Measurements from ENCODE around the gene ABR.

GRCh38 chr17:1006054-1006453 is 173.7 kb downstream of the ABR start:
- no peak for TF ChIP-seq CTCF (IDR thresholded peaks at IDR 0.05)
- no peak for TF ChIP-seq ZFX (IDR thresholded peaks at IDR 0.05; ENCODE audit: borderline replicate concordance)

Measured in 22Rv1 (cell line).